HG02840 (cell line): Measurements from ENCODE around the gene GALNT15.

Source experiments
- ATAC-seq: cut with Tn5 transposase; IDR thresholded peaks from one replicate; pipeline ENCODE4 v1.9.1; 2021; ENCODE audit warnings: mild to moderate bottlenecking, moderate library complexity, moderate number of reproducible peaks; ENCODE audit not compliant: unreplicated experiment, low FRiP score

GALNT15 gene

GRCh38 chr3:16216373-16216935 is 42.0 kb downstream of the GALNT15 start:
- ATAC-seq = no peak

GRCh38 chr3:16219777-16220176 is 45.3 kb downstream of the GALNT15 start:
- ATAC-seq = no peak

DNA sequence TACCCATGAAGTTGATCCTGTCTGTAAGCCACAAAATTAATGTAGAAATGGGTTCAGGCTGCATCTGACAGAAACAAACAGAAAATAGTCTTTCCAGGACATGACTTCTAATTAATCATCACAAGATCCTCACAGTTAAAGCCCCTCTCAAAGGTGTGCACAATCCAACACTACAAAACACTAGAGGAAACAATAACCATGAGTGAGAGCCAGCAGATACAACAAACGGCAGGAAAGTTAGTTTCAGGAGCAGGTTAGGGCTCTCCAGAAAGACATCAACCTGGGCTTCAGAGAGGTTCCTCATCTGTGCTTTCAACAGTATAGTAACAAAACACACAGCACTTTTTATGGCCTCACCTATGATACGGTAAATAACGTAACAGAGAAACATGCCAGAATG is 47.5 kb downstream of the GALNT15 start:
- ATAC-seq = no peak

DNA sequence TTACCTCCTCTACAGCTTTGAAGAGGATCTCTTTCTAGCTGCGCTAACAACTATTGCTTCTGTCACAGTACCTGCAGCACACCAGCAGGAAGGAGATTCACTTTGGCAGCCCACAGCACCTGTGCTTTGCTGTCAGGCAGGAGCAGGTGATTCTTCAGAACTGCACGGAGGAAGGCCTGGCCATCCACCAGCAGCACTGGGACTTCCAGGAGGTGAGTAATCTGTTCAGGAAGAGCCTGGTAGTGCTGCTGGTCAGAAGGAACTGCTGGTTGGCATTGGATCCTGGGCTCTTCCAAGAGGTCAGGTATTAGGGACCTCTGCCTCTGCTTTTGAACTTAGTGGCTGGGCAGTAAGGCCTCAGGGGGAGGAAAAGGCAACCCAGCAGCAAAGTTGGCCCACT is 48.1 kb downstream of the GALNT15 start:
- no peak for ATAC-seq

- no peak for ATAC-seq
Measured at GRCh38 chr3:16224325-16224724, 49.8 kb downstream of the GALNT15 start.

DNA sequence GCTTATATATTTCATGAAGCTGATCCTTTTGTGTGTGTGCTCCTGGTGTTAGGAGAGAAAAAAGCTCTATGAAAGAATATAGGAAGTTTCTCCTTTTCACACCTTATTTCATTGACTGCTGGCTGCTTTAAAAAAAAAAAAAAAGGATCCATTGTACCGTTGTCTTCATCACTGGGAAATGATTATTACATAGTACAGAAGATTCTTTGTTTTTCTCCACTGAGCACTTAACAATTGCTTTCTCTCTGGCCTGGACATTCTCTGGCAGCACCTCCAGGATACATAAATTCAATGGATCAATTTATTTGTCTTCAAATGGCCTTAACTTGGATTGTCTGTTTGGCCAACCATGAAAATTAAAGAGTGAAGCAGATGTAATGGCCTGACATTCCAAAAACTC is 53.1 kb downstream of the GALNT15 start:
- ATAC-seq = no peak

GRCh38 chr3:16229681-16230080 is 55.2 kb downstream of the GALNT15 start:
- ATAC-seq = no peak

GRCh38 chr3:16231983-16232382 is 57.5 kb downstream of the GALNT15 start:
- ATAC-seq = no peak

- no peak for ATAC-seq
Measured at GRCh38 chr3:16233806-16234205, 59.3 kb downstream of the GALNT15 start.

DNA sequence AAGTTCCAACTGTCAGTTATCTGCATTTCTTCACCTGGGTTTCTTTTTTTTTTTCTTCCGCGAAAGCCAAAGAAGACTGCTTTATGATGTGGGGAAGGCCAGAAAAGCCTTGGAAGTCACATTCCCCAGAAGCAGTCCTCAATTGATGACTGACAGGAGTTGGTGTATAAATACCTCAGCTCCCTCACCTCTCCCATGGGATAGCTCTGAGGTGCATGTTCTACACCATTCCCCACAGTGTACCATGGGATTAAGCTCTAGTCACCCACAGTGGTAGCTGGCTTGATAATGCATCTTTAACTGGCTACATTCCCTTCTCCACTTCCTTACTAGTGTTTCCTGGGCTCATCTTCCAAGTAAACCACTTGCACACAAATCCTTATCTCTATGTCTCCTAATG is 59.8 kb downstream of the GALNT15 start:
- ATAC-seq = no peak

- ATAC-seq = no peak
Measured at GRCh38 chr3:16236030-16236639, 61.7 kb downstream of the GALNT15 start.

DNA sequence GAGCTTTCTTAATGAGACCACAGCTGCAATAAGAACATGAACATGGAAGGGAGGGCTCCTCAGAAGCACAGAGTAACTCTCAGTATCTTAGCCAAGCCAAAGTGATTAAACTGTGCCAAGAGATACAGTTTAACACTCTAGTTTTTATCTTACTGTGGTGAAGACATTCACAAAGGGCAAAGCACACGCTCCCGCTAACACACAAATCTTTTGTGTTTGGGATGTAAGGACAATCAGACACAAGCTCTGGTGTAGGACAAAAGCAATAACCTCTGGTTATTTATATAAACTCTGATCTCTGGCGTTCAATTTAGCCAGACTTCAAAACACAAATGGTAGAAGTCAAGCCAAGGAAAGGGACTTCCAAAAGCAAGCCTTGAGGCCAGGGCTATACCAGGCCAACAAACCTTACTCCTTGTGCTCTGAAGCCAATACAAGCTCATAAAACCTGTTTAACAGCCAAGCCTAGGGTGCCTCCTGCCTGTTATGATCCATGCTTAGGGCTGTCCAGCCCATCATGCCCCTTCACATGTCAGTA is 62.4 kb downstream of the GALNT15 start:
- ATAC-seq = no peak

DNA sequence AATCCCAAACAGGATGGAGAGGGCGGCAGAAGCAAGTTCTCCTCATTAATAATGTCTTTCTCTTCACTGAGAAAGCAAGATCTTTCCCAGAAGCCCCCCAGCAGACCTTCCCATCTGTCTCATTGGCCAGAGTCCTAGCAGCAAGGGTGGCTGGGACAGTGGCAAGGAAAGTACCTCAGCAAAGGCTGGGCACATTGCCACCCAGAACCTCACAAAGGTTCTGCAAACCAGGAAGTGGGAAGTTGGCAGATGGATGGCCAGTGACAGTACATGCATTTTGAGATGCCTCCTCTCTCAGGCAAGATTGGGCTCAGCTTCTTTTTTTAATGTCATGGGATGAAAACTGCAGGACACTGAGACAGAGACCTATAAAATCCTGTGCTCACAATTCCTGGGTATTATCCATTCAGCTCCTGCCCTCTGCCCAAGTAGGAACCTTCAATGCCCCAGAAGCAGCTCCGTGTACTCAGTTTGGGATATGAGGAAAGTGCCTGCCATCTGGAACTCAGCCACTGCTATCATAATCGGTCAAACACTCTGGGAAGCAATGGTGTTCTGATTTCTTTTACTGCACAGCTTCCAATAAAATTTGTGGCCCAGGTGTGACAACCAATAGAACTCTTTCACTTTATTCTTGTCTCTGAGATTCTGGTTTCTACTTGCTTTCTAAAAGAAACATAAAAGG is 64.7 kb downstream of the GALNT15 start:
- ATAC-seq = no peak

DNA sequence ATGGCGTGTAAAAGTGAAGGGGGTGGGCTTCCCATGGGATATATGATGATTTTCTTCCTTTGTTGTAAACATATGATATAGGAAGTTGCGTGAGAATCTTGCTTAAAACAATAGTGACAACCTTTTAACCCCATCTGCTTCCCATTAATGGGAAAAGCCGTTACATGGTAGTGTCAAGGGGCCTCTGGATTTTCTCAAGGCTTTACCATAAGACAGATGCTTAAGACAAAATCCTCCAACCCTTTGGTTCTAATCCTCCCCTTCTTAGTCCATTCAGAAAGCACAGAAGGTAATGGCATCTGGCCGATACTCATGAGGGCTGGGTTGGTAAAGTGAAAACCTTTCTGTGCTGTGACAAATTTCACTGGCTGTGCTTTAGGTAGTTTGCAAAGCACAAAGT is 65.3 kb downstream of the GALNT15 start:
- ATAC-seq = no peak

DNA sequence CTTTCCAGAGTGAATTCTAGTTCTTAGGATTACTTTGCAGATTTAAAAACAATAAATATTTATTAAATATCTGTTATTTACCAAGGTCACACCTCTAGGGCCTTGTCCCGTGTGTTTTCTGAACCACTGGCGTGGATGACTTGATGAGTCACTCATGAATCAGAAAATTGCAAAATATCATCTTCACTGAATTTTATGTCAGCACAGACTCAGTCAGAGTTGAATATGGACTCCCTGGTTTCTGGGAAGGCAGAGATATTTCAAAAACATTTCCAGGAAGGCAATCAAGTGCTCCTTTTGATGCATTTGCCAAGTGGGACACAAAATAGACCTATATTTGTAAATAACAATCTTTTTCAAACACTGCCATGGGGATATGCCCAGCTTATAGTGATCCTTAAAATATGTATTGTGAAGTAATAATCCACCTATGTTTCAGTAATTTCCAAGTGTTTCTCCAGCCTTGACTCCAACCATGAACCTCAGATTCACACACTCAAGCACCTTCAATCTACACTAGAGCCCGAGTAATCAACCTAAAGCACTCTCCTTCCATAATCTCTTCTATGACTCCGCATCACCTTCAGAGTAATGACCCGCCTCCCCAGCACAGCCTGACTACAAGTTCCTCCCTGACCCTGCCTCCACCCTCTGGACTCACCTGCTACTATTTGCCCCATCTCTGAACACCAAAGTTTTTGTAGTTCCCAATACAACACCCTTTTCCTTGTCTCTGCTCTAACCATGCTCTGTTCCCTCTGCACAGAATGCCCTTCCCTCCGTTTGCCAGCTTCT is 65.9 kb downstream of the GALNT15 start:
- no peak for ATAC-seq

DNA sequence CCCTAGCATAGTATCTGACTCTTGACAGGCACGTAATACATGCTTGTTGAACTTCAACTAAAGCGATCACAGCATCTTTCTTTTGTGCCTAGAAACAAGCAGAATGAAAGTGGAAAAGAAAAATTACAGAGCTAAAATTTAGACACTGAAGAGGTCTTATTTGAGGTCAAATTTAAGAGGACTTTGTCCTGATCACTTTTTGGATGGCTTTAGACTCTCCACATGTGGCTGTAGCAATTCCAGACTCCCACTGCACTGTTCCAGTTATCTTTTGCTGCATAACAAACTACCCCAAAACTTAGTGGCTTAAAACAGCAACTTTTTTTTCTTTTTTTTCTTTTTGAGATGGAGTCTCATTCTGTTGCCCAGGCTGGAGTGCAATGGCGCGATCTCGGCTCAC is 66.7 kb downstream of the GALNT15 start:
- ATAC-seq = no peak

GRCh38 chr3:16242177-16242576 is 67.7 kb downstream of the GALNT15 start:
- ATAC-seq = no peak

DNA sequence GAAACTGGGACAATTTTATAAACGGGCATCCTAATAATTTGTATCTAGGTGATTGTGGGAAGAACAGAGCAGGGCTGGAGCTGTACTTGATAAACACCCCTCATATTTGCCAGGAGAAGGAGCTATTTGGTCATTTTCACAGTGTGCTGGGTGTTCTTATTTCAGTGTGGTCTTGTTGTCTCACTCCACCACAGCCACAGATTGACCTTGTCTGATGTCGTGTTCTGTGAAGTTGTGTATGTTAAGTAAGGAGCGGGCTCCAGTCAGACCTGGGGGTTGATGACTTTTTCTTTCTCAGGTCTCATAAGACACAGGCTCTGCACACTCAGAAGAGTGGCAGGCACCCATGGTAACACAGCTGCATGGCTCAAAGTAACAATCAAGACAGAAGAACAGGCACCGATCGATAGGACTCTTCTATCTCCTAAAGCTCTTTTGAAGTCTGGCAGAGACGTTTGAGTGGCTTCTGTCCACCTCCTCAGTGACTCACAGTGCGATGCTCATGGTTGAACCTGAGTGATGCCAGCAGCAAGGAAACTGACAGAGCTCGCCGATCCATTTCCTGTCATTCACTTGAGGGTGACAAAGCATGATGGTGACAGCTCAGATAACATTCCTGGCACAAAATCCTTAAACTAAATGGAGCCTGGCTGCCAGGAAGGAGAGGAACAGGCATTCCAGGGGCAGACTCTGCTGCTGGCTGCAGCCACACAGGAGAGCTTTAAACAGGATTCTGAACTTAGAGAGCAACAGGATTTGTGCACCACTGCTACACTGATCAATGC is 69.4 kb downstream of the GALNT15 start:
- ATAC-seq = no peak

DNA sequence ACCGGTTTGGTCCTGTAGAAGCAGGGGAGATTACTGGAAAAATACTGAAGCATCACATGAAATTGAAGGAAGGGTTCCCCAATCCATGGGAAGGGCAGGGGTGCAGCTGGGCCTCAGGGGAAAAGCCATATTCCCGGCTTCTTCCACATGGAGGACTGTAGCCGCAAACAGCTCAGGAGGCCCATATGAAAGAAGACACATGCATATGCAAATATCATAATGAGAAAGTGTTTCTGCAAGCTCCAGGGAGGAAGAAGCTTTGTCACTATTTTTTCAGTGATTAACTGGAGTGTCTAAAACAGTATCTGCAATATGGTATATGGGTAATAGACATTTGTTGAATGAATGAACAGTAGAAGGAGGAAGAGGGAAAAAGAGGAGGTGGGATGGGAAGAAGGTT is 71.1 kb downstream of the GALNT15 start:
- ATAC-seq = no peak
